SK-N-SH treated with all-trans-retinoic acid at 6 μM for 48 hours (cell line): ENCODE results near the gene ITPR3.

ENCODE experiments used
- ATAC-seq: fragments of 200-7000 bp; cut with Tn5 transposase; 3 replicates; pipeline ENCODE4 v1.9.1; 2020; ENCODE audit warnings: mild to moderate bottlenecking, moderate library complexity
- BACH2 ChIP-seq: fragments of 250-450 bp; sonication (Bioruptor Pico); IDR thresholded peaks from 2 replicates; pipeline ENCODE4 v1.9.0; 2021; ENCODE audit warnings: mild to moderate bottlenecking, borderline replicate concordance
- CREB5 ChIP-seq: fragments of 250-450 bp; sonication (Bioruptor Pico); IDR thresholded peaks from 2 replicates; pipeline ENCODE4 v1.5.1; 2020; ENCODE audit warnings: low read depth, mild to moderate bottlenecking, moderate library complexity
- CSDC2 ChIP-seq: fragments of 250-450 bp; sonication (Bioruptor Pico); IDR thresholded peaks from 2 replicates; pipeline ENCODE4 v1.5.0; 2020; ENCODE audit warnings: mild to moderate bottlenecking, moderate library complexity
- CSRNP3 ChIP-seq: fragments of 250-450 bp; sonication (Bioruptor Pico); IDR thresholded peaks from 2 replicates; pipeline ENCODE4 v1.5.1; 2021; ENCODE audit warnings: mild to moderate bottlenecking, moderate library complexity
- ESRRG ChIP-seq: fragments of 250-450 bp; sonication (Bioruptor Pico); IDR thresholded peaks from 2 replicates; pipeline ENCODE4 v1.6.1; 2021; ENCODE audit warnings: mild to moderate bottlenecking
- GLIS3 ChIP-seq: fragments of 250-450 bp; sonication (Bioruptor Pico); IDR thresholded peaks from 2 replicates; pipeline ENCODE4 v1.5.0; 2020; ENCODE audit warnings: mild to moderate bottlenecking, moderate library complexity
- ISL1 ChIP-seq: fragments of 250-450 bp; sonication (Bioruptor Pico); IDR thresholded peaks from 2 replicates; pipeline ENCODE4 v2.1.2; 2022; ENCODE audit warnings: mild to moderate bottlenecking, moderate library complexity
- OSR1 ChIP-seq: fragments of 250-450 bp; sonication (Bioruptor Pico); IDR thresholded peaks from 2 replicates; pipeline ENCODE4 v1.8.0; 2022; ENCODE audit warnings: moderate library complexity, mild to moderate bottlenecking, inconsistent platforms
- PATZ1 ChIP-seq: fragments of 250-450 bp; sonication (Bioruptor Pico); IDR thresholded peaks from 2 replicates; pipeline ENCODE4 v1.8.0; 2020; ENCODE audit warnings: mild to moderate bottlenecking, moderate library complexity, borderline replicate concordance
- POU6F1 ChIP-seq: fragments of 250-450 bp; sonication (Bioruptor Pico); IDR thresholded peaks from 2 replicates; pipeline ENCODE4 v1.8.0; 2021; ENCODE audit warnings: low read depth, mild to moderate bottlenecking, moderate library complexity, borderline replicate concordance
- PPARA ChIP-seq: fragments of 250-450 bp; sonication (Bioruptor Pico); IDR thresholded peaks from 2 replicates; pipeline ENCODE4 v1.5.0; 2020; ENCODE audit warnings: mild to moderate bottlenecking, borderline replicate concordance
- RARB ChIP-seq: fragments of 250-450 bp; sonication (Bioruptor Pico); IDR thresholded peaks from 2 replicates; pipeline ENCODE4 v1.8.0; 2021; ENCODE audit warnings: mild to moderate bottlenecking, moderate library complexity
- SNAI2 ChIP-seq: fragments of 250-450 bp; sonication (Bioruptor Pico); IDR thresholded peaks from 2 replicates; pipeline ENCODE4 v1.5.0; 2020; ENCODE audit warnings: mild to moderate bottlenecking, moderate library complexity
- TCF4 ChIP-seq: fragments of 250-450 bp; sonication (Bioruptor Pico); IDR thresholded peaks from 2 replicates; pipeline ENCODE4 v1.8.0; 2021; ENCODE audit warnings: mild to moderate bottlenecking, moderate library complexity, borderline replicate concordance
- TOX ChIP-seq: fragments of 250-450 bp; sonication (Bioruptor Pico); IDR thresholded peaks from 2 replicates; pipeline ENCODE4 v1.8.0; 2021; ENCODE audit warnings: mild to moderate bottlenecking, moderate library complexity, borderline replicate concordance
- TSHZ2 ChIP-seq: fragments of 250-450 bp; sonication (Bioruptor Pico); IDR thresholded peaks from 2 replicates; pipeline ENCODE4 v1.5.0; 2020; ENCODE audit warnings: mild to moderate bottlenecking, moderate library complexity
- ZC3H10 ChIP-seq: fragments of 250-450 bp; sonication (Bioruptor Pico); IDR thresholded peaks from 2 replicates; pipeline ENCODE4 v1.5.1; 2021; ENCODE audit warnings: mild to moderate bottlenecking, moderate library complexity
- ZFP3 ChIP-seq: fragments of 250-450 bp; sonication (Bioruptor Pico); IDR thresholded peaks from 2 replicates; pipeline ENCODE4 v1.5.0; 2020; ENCODE audit warnings: mild to moderate bottlenecking, moderate library complexity
- ZNF70 ChIP-seq: fragments of 450-650 bp; formaldehyde crosslinking; IDR thresholded peaks from 2 replicates; pipeline ENCODE4 v1.5.0; 2020; ENCODE audit warnings: mild to moderate bottlenecking, moderate library complexity

ITPR3 gene

GRCh38 chr6:33591424-33592032 is 29.6 kb upstream of the ITPR3 start:
- no peak for TF ChIP-seq TSHZ2
- no peak for TF ChIP-seq CSDC2 (CRISPR knock-in tag)
- TF ChIP-seq GLIS3 (CRISPR knock-in tag), result no peak
- no peak for TF ChIP-seq ZC3H10 (CRISPR knock-in tag)
- TF ChIP-seq CREB5 (CRISPR knock-in tag), result no peak
- no peak for TF ChIP-seq PPARA (CRISPR knock-in tag)
- no peak for TF ChIP-seq TCF4 (CRISPR knock-in tag)
- TF ChIP-seq TOX (CRISPR knock-in tag), result no peak
- TF ChIP-seq OSR1, result no peak
- no peak for TF ChIP-seq ZNF70
- no peak for TF ChIP-seq PATZ1 (CRISPR knock-in tag)
- no peak for TF ChIP-seq BACH2 (CRISPR knock-in tag)
- no peak for ATAC-seq

GRCh38 chr6:33592280-33592594 is 28.9 kb upstream of the ITPR3 start:
- TF ChIP-seq ISL1 (CRISPR knock-in tag), result no peak
- TF ChIP-seq POU6F1 (CRISPR knock-in tag), result no peak
- no peak for TF ChIP-seq CSRNP3
- no peak for TF ChIP-seq RARB (CRISPR knock-in tag)
- no peak for TF ChIP-seq ESRRG (CRISPR knock-in tag)
- TF ChIP-seq TOX (CRISPR knock-in tag), result no peak
- TF ChIP-seq ZC3H10 (CRISPR knock-in tag), result no peak
- TF ChIP-seq ZFP3, result no peak
- TF ChIP-seq CSDC2 (CRISPR knock-in tag), result no peak
- no peak for TF ChIP-seq BACH2 (CRISPR knock-in tag)
- no peak for TF ChIP-seq ZNF70
- no peak for TF ChIP-seq SNAI2 (CRISPR knock-in tag)
- no peak for TF ChIP-seq TCF4 (CRISPR knock-in tag)
- no peak for TF ChIP-seq TSHZ2
- TF ChIP-seq, all 23 proteins: peak for 0
- no peak for ATAC-seq
